GM12878 (cell line): ENCODE measurements around the gene AFAP1. TPM values are rescaled to one million over a fixed set of nuclear protein-coding genes. Genes with fewer than 3 reads are reported as not detected.

Source experiments
- ATAC-seq: fragments of 200-7000 bp; cut with Tn5 transposase; 3 replicates; pipeline ENCODE4 v1.9.1; 2020; ENCODE audit warnings: mild to moderate bottlenecking, moderate library complexity
- BruUV-seq: library from RNA; stranded (reverse); fragments of 400-500 nt; replicated peaks from 2 replicates; lab custom pipeline; 2021; lab: Mats Ljungman, UMichigan
- CTCF ChIA-PET: fragments of 300-600 bp; sonication (Branson Sonifier 250); formaldehyde crosslinking; extraction: SDS; loops from one replicate; lab custom pipeline; 2021; ENCODE audit warnings: inconsistent platforms; lab: Yijun Ruan, JAX
- POLR2A ChIA-PET: fragments of 350-600 bp; formaldehyde crosslinking; extraction: SDS; loops from one replicate; lab custom pipeline; 2021; ENCODE audit warnings: inconsistent platforms; lab: Charles Lee
- RAD21 ChIA-PET: fragments of 300-600 bp; sonication (Branson Sonifier 250); formaldehyde crosslinking; loops from one replicate; lab custom pipeline; 2023; ENCODE audit warnings: antibody characterized with exemption; ENCODE audit not compliant: unreplicated experiment; lab: Charles Lee
- SMC1A ChIA-PET: fragments of 300-600 bp; sonication (Branson Sonifier 250); formaldehyde crosslinking; loops from one replicate; lab custom pipeline; 2023; ENCODE audit not compliant: unreplicated experiment, uncharacterized antibody; lab: Charles Lee
- DNase-seq: peaks from one replicate; pipeline ENCODE4 v3.0.0-alpha.2; 2011; ENCODE audit warnings: low read depth, low spot score
- FAIRE-seq: peaks from 3 replicates; lab custom pipeline; 2011; peaks lifted over from hg19 to GRCh38; lab: Jason Lieb, UNC
- H2AFZ ChIP-seq: 2 replicates; pipeline ENCODE4 v1.6.0; 2011; ENCODE audit warnings: low read depth, low read length, control low read depth; ENCODE audit not compliant: control insufficient read depth
- H3K27ac ChIP-seq: 2 replicates; pipeline ENCODE4 v1.5.1; 2011; ENCODE audit warnings: control low read depth; ENCODE audit not compliant: control insufficient read depth, insufficient read depth
- H3K27me3 ChIP-seq, 2 experiments: replicated peaks in 1 of 2; 2 replicates each; pipeline versions ENCODE4 v1.6.0 to v1.6.1; 2011; ENCODE audit warnings: low read length in 1 of 2; ENCODE audit not compliant: control insufficient read depth in 2 of 2, insufficient read depth in 2 of 2
- H3K36me3 ChIP-seq, 2 experiments: 2 replicates each; pipeline ENCODE4 v1.5.1; 2011; ENCODE audit warnings: low read length in 1 of 2; ENCODE audit not compliant: control insufficient read depth in 2 of 2, insufficient read depth in 2 of 2
- H3K4me1 ChIP-seq: 2 replicates; pipeline ENCODE4 v1.6.1; 2011; ENCODE audit warnings: mild to moderate bottlenecking, low read length, moderate library complexity, mixed read lengths; ENCODE audit not compliant: control insufficient read depth, insufficient read depth
- H3K4me2 ChIP-seq: 2 replicates; pipeline ENCODE4 v1.6.0; 2011; ENCODE audit warnings: control low read depth; ENCODE audit not compliant: control insufficient read depth, insufficient read depth
- H3K4me3 ChIP-seq: fragments of 200-600 bp; sonication (generic); 2 replicates; pipeline ENCODE4 v1.5.1; 2016
- H3K79me2 ChIP-seq: 2 replicates; pipeline ENCODE4 v1.6.0; 2011; ENCODE audit warnings: low read length; ENCODE audit not compliant: control insufficient read depth, insufficient read depth
- H3K9ac ChIP-seq: 2 replicates; pipeline ENCODE4 v1.8.0; 2011; ENCODE audit warnings: low read length, control low read depth, mixed read lengths; ENCODE audit not compliant: control insufficient read depth, insufficient read depth
- H3K9me3 ChIP-seq: replicated peaks from 3 replicates; pipeline ENCODE4 v1.5.1; 2011; ENCODE audit warnings: mild to moderate bottlenecking, low read length; ENCODE audit not compliant: control insufficient read depth, insufficient read depth
- H4K20me1 ChIP-seq: 2 replicates; pipeline ENCODE4 v1.6.0; 2011; ENCODE audit not compliant: control insufficient read depth, insufficient read depth
- ATF2 ChIP-seq: IDR thresholded peaks from 2 replicates; pipeline ENCODE4 v1.6.1; 2012; ENCODE audit warnings: low read length, inconsistent platforms
- ATF7 ChIP-seq: fragments of 450-650 bp; IDR thresholded peaks from 2 replicates; pipeline ENCODE4 v1.6.1; 2016; ENCODE audit warnings: low read depth, mild to moderate bottlenecking
- POLR2AphosphoS5 ChIP-seq: IDR thresholded peaks from 2 replicates; pipeline ENCODE4 v1.6.1; 2011; ENCODE audit warnings: mild to moderate bottlenecking, low read length, inconsistent platforms
- RAD51 ChIP-seq: fragments of 450-650 bp; IDR thresholded peaks from 2 replicates; pipeline ENCODE4 v1.6.1; 2016; ENCODE audit warnings: moderate library complexity, mild to moderate bottlenecking, inconsistent platforms
- RB1 ChIP-seq: fragments of 450-650 bp; formaldehyde crosslinking; IDR thresholded peaks from 2 replicates; pipeline ENCODE4 v1.6.1; 2017; ENCODE audit warnings: mild to moderate bottlenecking, borderline replicate concordance
- TARDBP ChIP-seq: IDR thresholded peaks from 2 replicates; pipeline ENCODE4 v1.6.1; 2016; ENCODE audit warnings: borderline replicate concordance
- YBX1 ChIP-seq: fragments of 450-650 bp; IDR thresholded peaks from 2 replicates; pipeline ENCODE4 v1.6.1; 2016; ENCODE audit warnings: antibody characterized with exemption
- WGBS: methylation state at CpG from one replicate; pipeline ENCODE4 v1.1.6; 2016; ENCODE audit warnings: low lambda C conversion rate; ENCODE audit not compliant: insufficient replicate concordance, insufficient coverage; ENCODE audit errors: missing lambda C conversion rate; 5-methylcytosine and 5-hydroxymethylcytosine counted together
- in situ Hi-C: fragments of 300-500 bp; cut with MboI; formaldehyde crosslinking; loops from 9 replicates; pipeline ENCODE4 v1.14.3; 2018; ENCODE audit warnings: mixed read lengths
- intact Hi-C: fragments of 100-400 bp; cut with micrococcal nuclease; formaldehyde crosslinking; loops from one replicate; pipeline ENCODE4 v1.14.2; 2022; ENCODE audit not compliant: unreplicated experiment
- polyA plus RNA-seq, 11 experiments: library from polyadenylated mRNA; depleted of rRNA in 4 of 11; unstranded in 6 of 11; stranded (reverse) in 5 of 11; fragments of >200 nt; fragmentation: Nextera tagmentation in 4 of 11; fragmentation: Illumina TruSeq in 1 of 11; extraction: Ambion mirVana in 4 of 11; extraction: Trizol in 1 of 11; gene quantifications; 1 replicate in 1 of 11; 2 replicates in 10 of 11; pipeline versions ENCODE4 v1.2.1 to v1.2.3, GENCODE V29; 2011 to 2016; ENCODE audit warnings: inconsistent platforms in 2 of 11, missing spikeins in 2 of 11, low read depth in 1 of 11
- total RNA-seq, 4 experiments: library from RNA; depleted of rRNA in 3 of 4; stranded (reverse); fragments of >200 nt in 3 of 4; fragmentation: Illumina TruSeq in 1 of 4; extraction: Trizol in 1 of 4; gene quantifications; 2 replicates each; pipeline versions ENCODE4 v1.2.1 to v1.2.3, GENCODE V29; 2013 to 2021
- TF ChIP-seq, protein P1 (sequence below): IDR thresholded peaks from 2 replicates; pipeline ENCODE4 v1.6.1; 2011; ENCODE audit warnings: borderline replicate concordance, low read depth, mild to moderate bottlenecking, moderate library complexity, mixed read lengths, low read length; ENCODE audit not compliant: insufficient read depth; ENCODE audit errors: extremely low read length
- TF ChIP-seq, protein P2 (sequence below): fragments of 150-350 bp; IDR thresholded peaks from 2 replicates; pipeline ENCODE4 v1.6.1; 2016; ENCODE audit warnings: low read depth, low read length

The AFAP1 gene
- total and polyA plus RNA-seq, 10 of the 15 experiments (the other 5 are each of a cell fraction or from before 2014, with no cell fraction given), result 0.02 to 0.23 (median 0.09) TPM; not detected in 1

GRCh38 chr4:7949759-7950158 is 10.1 kb upstream of the AFAP1 start (continued):
- TF ChIP-seq, protein P1, sequence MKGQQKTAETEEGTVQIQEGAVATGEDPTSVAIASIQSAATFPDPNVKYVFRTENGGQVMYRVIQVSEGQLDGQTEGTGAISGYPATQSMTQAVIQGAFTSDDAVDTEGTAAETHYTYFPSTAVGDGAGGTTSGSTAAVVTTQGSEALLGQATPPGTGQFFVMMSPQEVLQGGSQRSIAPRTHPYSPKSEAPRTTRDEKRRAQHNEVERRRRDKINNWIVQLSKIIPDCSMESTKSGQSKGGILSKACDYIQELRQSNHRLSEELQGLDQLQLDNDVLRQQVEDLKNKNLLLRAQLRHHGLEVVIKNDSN, result no peak
- TF ChIP-seq POLR2AphosphoS5, result no peak
- TF ChIP-seq TARDBP, result no peak

DNA sequence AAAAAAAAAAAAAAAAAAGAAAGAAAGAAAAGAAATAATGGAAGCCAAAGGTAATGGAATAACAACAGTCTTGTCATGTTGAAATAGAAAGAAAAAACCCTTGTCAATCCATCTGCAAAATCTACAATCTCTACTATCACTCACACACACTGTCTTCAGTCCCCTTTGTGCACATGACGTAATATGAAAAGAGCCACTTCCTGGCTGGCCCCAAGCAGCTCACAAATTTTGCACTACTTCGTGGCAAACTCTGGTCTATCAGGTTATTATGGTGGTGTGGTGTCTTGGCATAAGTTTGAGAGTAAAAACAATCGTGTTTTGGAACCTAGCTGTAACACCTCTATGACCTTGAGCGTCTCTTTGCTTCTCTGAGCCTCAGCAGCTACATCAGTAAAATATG is 8.3 kb upstream of the AFAP1 start:
- no peaks in the 10 kb centered on the region for H3K27me3 ChIP-seq
- ChIA-PET RAD21 (no interaction called here), POLR2A (no interaction called here), CTCF (no interaction called here), SMC1A (no interaction called here)
- no peaks in the 10 kb centered on the region for H3K79me2 ChIP-seq
- H2AFZ ChIP-seq, result no peak overlapping the region
- 20% methylated on average over 4 of the region's 4 CpGs for WGBS
- ATAC-seq, result no peak
- no peak overlapping the region for H3K4me3 ChIP-seq
- H4K20me1 ChIP-seq, result no peaks in the 10 kb centered on the region
- no peaks in the 10 kb centered on the region for H3K36me3 ChIP-seq
- TF ChIP-seq RAD51 (no peak), ATF2 (no peak), YBX1 (no peak), ATF7 (peak; percentile 32; the same call in 1 of the 2 replicates), RB1 (no peak)
- TF ChIP-seq, protein P2, sequence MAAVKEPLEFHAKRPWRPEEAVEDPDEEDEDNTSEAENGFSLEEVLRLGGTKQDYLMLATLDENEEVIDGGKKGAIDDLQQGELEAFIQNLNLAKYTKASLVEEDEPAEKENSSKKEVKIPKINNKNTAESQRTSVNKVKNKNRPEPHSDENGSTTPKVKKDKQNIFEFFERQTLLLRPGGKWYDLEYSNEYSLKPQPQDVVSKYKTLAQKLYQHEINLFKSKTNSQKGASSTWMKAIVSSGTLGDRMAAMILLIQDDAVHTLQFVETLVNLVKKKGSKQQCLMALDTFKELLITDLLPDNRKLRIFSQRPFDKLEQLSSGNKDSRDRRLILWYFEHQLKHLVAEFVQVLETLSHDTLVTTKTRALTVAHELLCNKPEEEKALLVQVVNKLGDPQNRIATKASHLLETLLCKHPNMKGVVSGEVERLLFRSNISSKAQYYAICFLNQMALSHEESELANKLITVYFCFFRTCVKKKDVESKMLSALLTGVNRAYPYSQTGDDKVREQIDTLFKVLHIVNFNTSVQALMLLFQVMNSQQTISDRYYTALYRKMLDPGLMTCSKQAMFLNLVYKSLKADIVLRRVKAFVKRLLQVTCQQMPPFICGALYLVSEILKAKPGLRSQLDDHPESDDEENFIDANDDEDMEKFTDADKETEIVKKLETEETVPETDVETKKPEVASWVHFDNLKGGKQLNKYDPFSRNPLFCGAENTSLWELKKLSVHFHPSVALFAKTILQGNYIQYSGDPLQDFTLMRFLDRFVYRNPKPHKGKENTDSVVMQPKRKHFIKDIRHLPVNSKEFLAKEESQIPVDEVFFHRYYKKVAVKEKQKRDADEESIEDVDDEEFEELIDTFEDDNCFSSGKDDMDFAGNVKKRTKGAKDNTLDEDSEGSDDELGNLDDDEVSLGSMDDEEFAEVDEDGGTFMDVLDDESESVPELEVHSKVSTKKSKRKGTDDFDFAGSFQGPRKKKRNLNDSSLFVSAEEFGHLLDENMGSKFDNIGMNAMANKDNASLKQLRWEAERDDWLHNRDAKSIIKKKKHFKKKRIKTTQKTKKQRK, result no peak
- no peak overlapping the region for H3K4me2 ChIP-seq
- H3K27ac ChIP-seq, result no peak overlapping the region
- H3K9ac ChIP-seq, result no peak overlapping the region
- FAIRE-seq, result no peak
- BruUV-seq, result no TSS peak
- DNase-seq, result no peak
- H3K4me1 ChIP-seq, result no peaks in the 10 kb centered on the region
- intact Hi-C loops, result no loop called here
- peaks cover 2% of the 10 kb centered on the region; the same call in 2 of the 3 replicates for H3K9me3 ChIP-seq
- in situ Hi-C loops, result no loop called here
